PC-3 (cell line): ENCODE data around the gene ACER3.

Experiments used
- CTCF ChIP-seq: fragments of 300-600 bp; sonication (generic); conservative IDR thresholded peaks from 2 replicates; pipeline ENCODE4 v1.5.1; 2017; ENCODE audit warnings: antibody characterized with exemption, low read depth, mild to moderate bottlenecking, low read length
- EZH2 ChIP-seq: fragments of 300-600 bp; sonication (generic); IDR thresholded peaks from one replicate; pipeline ENCODE4 v1.6.1; 2017; ENCODE audit warnings: antibody characterized with exemption, mild to moderate bottlenecking, low read length; ENCODE audit not compliant: unreplicated experiment

GRCh38 chr11:77027275-77027674 lies 166.6 kb downstream of the ACER3 start:
- TF ChIP-seq CTCF: no peak
- TF ChIP-seq EZH2: no peak
